Hematopoietic multipotent progenitor cell (in vitro differentiated cells): ENCODE data around the gene IL5RA. TPM values are rescaled to one million over a fixed set of nuclear protein-coding genes. Genes with fewer than 3 reads are reported as not detected.

ENCODE experiments used
- DNase-seq, 3 donors: peaks; one replicate each; pipeline ENCODE4 v3.0.0-alpha.2; 2011 to 2015; ENCODE audit warnings: low read depth in 2 of 3, low spot score in 2 of 3
- small RNA-seq: library from RNA; depleted of rRNA; stranded (forward); fragments of <200 nt; gene quantifications from one replicate; pipeline ENCODE3, GENCODE V24; 2012
- total RNA-seq: library from RNA; depleted of rRNA; stranded (reverse); fragments of >200 nt; gene quantifications from one replicate; pipeline ENCODE4 v1.2.3, GENCODE V29; 2012

Gene IL5RA
- total RNA-seq, 1 donor, result 2.2 TPM

- no peak for DNase-seq
Observed at GRCh38 chr3:3069723-3070122, 40.5 kb downstream of the IL5RA start.

GRCh38 chr3:3068358-3068881, 41.8 kb downstream of the IL5RA start:
- DNase-seq, result no peak

- no peak for DNase-seq
Observed at GRCh38 chr3:3066910-3067309, 43.3 kb downstream of the IL5RA start.

- DNase-seq, result no peak
Observed at GRCh38 chr3:3066378-3066777, 43.8 kb downstream of the IL5RA start.

- no peak for DNase-seq
Observed at GRCh38 chr3:3065876-3066275, 44.3 kb downstream of the IL5RA start.

GRCh38 chr3:3064297-3064696, 45.9 kb downstream of the IL5RA start:
- DNase-seq, result no peak

- DNase-seq, result no peak
Observed at GRCh38 chr3:3059645-3060044, 50.5 kb downstream of the IL5RA start.

GRCh38 chr3:3053974-3054373, 56.2 kb downstream of the IL5RA start:
- DNase-seq, result no peak

GRCh38 chr3:3038201-3038991, 71.8 kb downstream of the IL5RA start:
- no peak for DNase-seq

- no peak for DNase-seq
Observed at GRCh38 chr3:3037156-3037555, 73.0 kb downstream of the IL5RA start.

GRCh38 chr3:3031326-3031725, 78.8 kb downstream of the IL5RA start:
- no peak for DNase-seq

GRCh38 chr3:3027976-3028567, 82.1 kb downstream of the IL5RA start:
- DNase-seq, result peak in 1 of 3 donors; percentile 9

GRCh38 chr3:3023111-3023745, 86.9 kb downstream of the IL5RA start:
- no peak for DNase-seq

- DNase-seq, result no peak
Observed at GRCh38 chr3:3020209-3020608, 90.0 kb downstream of the IL5RA start.

Small RNAs within 50 kb of the gene (small RNA-seq; reads per million reads assigned to genes)
- gene RF00416, result not detected

Other genes with a start within 250 kb of the IL5RA start
- 14.5 TPM for gene TRNT1, start 16.6 kb upstream of the IL5RA start, total RNA-seq
- gene CRBN, start 69.3 kb upstream of the IL5RA start, total RNA-seq, result 107 TPM